ENCODE measurements around the gene ARL15. TPM values are rescaled to one million over a fixed set of nuclear protein-coding genes. Genes with fewer than 3 reads are reported as not detected.
"Not testable (repeated sequence)": the region's sequence is repeated elsewhere in the genome, so short reads cannot be mapped to it uniquely, and the experiment has no call there.

Gene ARL15
- total RNA-seq, 1 donor from 2014 or later = 52.6 TPM

- DNase-seq (ENCODE audit: low read depth, low spot score) = no peak
These were observed 312.4 kb downstream of the ARL15 start for GRCh38 chr5:53997736-53998627.

GRCh38 chr5:53996008-53996407 lies 314.4 kb downstream of the ARL15 start:
- DNase-seq (ENCODE audit: low read depth, low spot score) = no peak

GRCh38 chr5:53994148-53994547 lies 316.2 kb downstream of the ARL15 start:
- DNase-seq (ENCODE audit: low read depth, low spot score) = no peak

- no peak for DNase-seq (ENCODE audit: low read depth, low spot score)
These were observed 318.4 kb downstream of the ARL15 start for GRCh38 chr5:53991942-53992341.

GRCh38 chr5:53987101-53987500 lies 323.3 kb downstream of the ARL15 start:
- no peak for DNase-seq (ENCODE audit: low read depth, low spot score)

- no peak for DNase-seq (ENCODE audit: low read depth, low spot score)
These were observed 324.6 kb downstream of the ARL15 start for GRCh38 chr5:53985796-53986195.

GRCh38 chr5:53984971-53985370 lies 325.4 kb downstream of the ARL15 start:
- DNase-seq (ENCODE audit: low read depth, low spot score) = no peak

- no peak for DNase-seq (ENCODE audit: low read depth, low spot score)
These were observed 326.6 kb downstream of the ARL15 start for GRCh38 chr5:53983568-53984460.

- not testable (repeated sequence) for DNase-seq (ENCODE audit: low read depth, low spot score)
These were observed 328.1 kb downstream of the ARL15 start for GRCh38 chr5:53982319-53982718.

- DNase-seq (ENCODE audit: low read depth, low spot score) = no peak
These were observed 330.3 kb downstream of the ARL15 start for GRCh38 chr5:53980061-53980460.

- no peak for DNase-seq (ENCODE audit: low read depth, low spot score)
These were observed 336.4 kb downstream of the ARL15 start for GRCh38 chr5:53974021-53974420.

GRCh38 chr5:53972314-53972713 lies 338.1 kb downstream of the ARL15 start:
- no peak for DNase-seq (ENCODE audit: low read depth, low spot score)

GRCh38 chr5:53971551-53971950 lies 338.8 kb downstream of the ARL15 start:
- no peak for DNase-seq (ENCODE audit: low read depth, low spot score)

GRCh38 chr5:53971131-53971530 lies 339.2 kb downstream of the ARL15 start:
- no peak for DNase-seq (ENCODE audit: low read depth, low spot score)

- DNase-seq (ENCODE audit: low read depth, low spot score) = no peak
These were observed 339.9 kb downstream of the ARL15 start for GRCh38 chr5:53970475-53970874.

- DNase-seq (ENCODE audit: low read depth, low spot score) = no peak
These were observed 341.1 kb downstream of the ARL15 start for GRCh38 chr5:53969176-53969730.

- no peak for DNase-seq (ENCODE audit: low read depth, low spot score)
These were observed 344.9 kb downstream of the ARL15 start for GRCh38 chr5:53965459-53965858.

GRCh38 chr5:53963958-53964357 lies 346.4 kb downstream of the ARL15 start:
- DNase-seq (ENCODE audit: low read depth, low spot score) = no peak

- no peak for DNase-seq (ENCODE audit: low read depth, low spot score)
These were observed 348.1 kb downstream of the ARL15 start for GRCh38 chr5:53962306-53962705.

- no peak for DNase-seq (ENCODE audit: low read depth, low spot score)
These were observed 353.7 kb downstream of the ARL15 start for GRCh38 chr5:53956632-53957031.

GRCh38 chr5:53956196-53956595 lies 354.2 kb downstream of the ARL15 start:
- no peak for DNase-seq (ENCODE audit: low read depth, low spot score)

- no peak for DNase-seq (ENCODE audit: low read depth, low spot score)
These were observed 359.8 kb downstream of the ARL15 start for GRCh38 chr5:53950621-53951020.

All from pulmonary artery endothelial cell (primary cell).